ENCODE measurements around the gene ABLIM1. TPM values are rescaled to one million over a fixed set of nuclear protein-coding genes. Genes with fewer than 3 reads are reported as not detected.

Gene ABLIM1
- total RNA-seq, 3 donors from 2014 or later, result 89.0 to 216 (median 131) TPM

- Histone ChIP-seq H3K4me1 (peaks cover 0 to 4% of the 10 kb centered on the region in 2 donors), H3K9me3 (no peaks in the 10 kb centered on the region), H3K4me3 (no peak overlapping the region), H3K36me3 (no peaks in the 10 kb centered on the region), H3K27me3 (no peaks in the 10 kb centered on the region), H3K27ac (no peak overlapping the region)
- intact Hi-C loops (cut with DNase I; ENCODE audit: low total_unique reads), result no loop called here
- no peak for DNase-seq (ENCODE audit: low spot score in 2 of 2)
- no peak for TF ChIP-seq POLR2AphosphoS5 (IDR thresholded peaks at IDR 0.05)
- TF ChIP-seq CTCF (IDR thresholded peaks at IDR 0.05), result no peak
- TF ChIP-seq POLR2A (IDR thresholded peaks at IDR 0.05), result no peak
Measured at GRCh38 chr10:114674346-114674745, 16.3 kb upstream of the ABLIM1 start.

GRCh38 chr10:114669648-114670047, 11.6 kb upstream of the ABLIM1 start:
- no peak for DNase-seq (ENCODE audit: low spot score in 2 of 2)
- intact Hi-C loops (cut with DNase I; ENCODE audit: low total_unique reads), result loop anchor here (5.0 kb wide), 1 partner anchor 1052 kb away; no protein-coding TSS in a partner anchor

GRCh38 chr10:114668375-114669080, 10.5 kb upstream of the ABLIM1 start:
- Histone ChIP-seq H3K27ac (no peak overlapping the region), H3K9me3 (no peaks in the 10 kb centered on the region), H3K27me3 (no peaks in the 10 kb centered on the region), H3K36me3 (no peaks in the 10 kb centered on the region), H3K4me1 (no peaks in the 10 kb centered on the region), H3K4me3 (no peak overlapping the region)
- no peak for DNase-seq (ENCODE audit: low spot score in 2 of 2)
- intact Hi-C loops (cut with DNase I; ENCODE audit: low total_unique reads), result loop anchor here (5.0 kb wide), 1 partner anchor 1051 kb away; no protein-coding TSS in a partner anchor
- TF ChIP-seq CTCF (IDR thresholded peaks at IDR 0.05) (no peak), POLR2A (IDR thresholded peaks at IDR 0.05) (no peak), POLR2AphosphoS5 (IDR thresholded peaks at IDR 0.05) (no peak)

More at GRCh38 chr10:114669648-114670047, 11.6 kb upstream of the ABLIM1 start:
- H3K36me3 ChIP-seq, result no peaks in the 10 kb centered on the region
- H3K9me3 ChIP-seq, result no peaks in the 10 kb centered on the region
- H3K4me1 ChIP-seq, result no peaks in the 10 kb centered on the region
- H3K27me3 ChIP-seq, result no peaks in the 10 kb centered on the region
- no peak overlapping the region for H3K27ac ChIP-seq
- no peak for TF ChIP-seq CTCF (IDR thresholded peaks at IDR 0.05)
- no peak for TF ChIP-seq POLR2A (IDR thresholded peaks at IDR 0.05)
- no peak for TF ChIP-seq POLR2AphosphoS5 (IDR thresholded peaks at IDR 0.05)
- H3K4me3 ChIP-seq, result no peak overlapping the region

GRCh38 chr10:114665873-114666272, 7.8 kb upstream of the ABLIM1 start:
- intact Hi-C loops (cut with DNase I; ENCODE audit: low total_unique reads), result loop anchor here (5.0 kb wide), 1 partner anchor 1049 kb away; no protein-coding TSS in a partner anchor
- H3K27ac ChIP-seq, result peak overlapping the region in 1 of 2 donors; percentile 27
- TF ChIP-seq POLR2A (IDR thresholded peaks at IDR 0.05) (no peak), CTCF (IDR thresholded peaks at IDR 0.05) (no peak), POLR2AphosphoS5 (IDR thresholded peaks at IDR 0.05) (no peak)

GRCh38 chr10:114665406-114665805, 7.3 kb upstream of the ABLIM1 start:
- DNase-seq (ENCODE audit: low spot score in 2 of 2), result no peak
- Histone ChIP-seq H3K36me3 (no peaks in the 10 kb centered on the region), H3K27me3 (no peaks in the 10 kb centered on the region), H3K4me1 (no peaks in the 10 kb centered on the region), H3K4me3 (no peak overlapping the region), H3K27ac (no peak overlapping the region), H3K9me3 (no peaks in the 10 kb centered on the region)
- TF ChIP-seq POLR2A (IDR thresholded peaks at IDR 0.05) (no peak), POLR2AphosphoS5 (IDR thresholded peaks at IDR 0.05) (no peak), CTCF (IDR thresholded peaks at IDR 0.05) (no peak)
- intact Hi-C loops (cut with DNase I; ENCODE audit: low total_unique reads), result loop anchor here (5.0 kb wide), 1 partner anchor 1048 kb away; no protein-coding TSS in a partner anchor

More at GRCh38 chr10:114665873-114666272, 7.8 kb upstream of the ABLIM1 start:
- no peak overlapping the region for H3K4me3 ChIP-seq
- no peaks in the 10 kb centered on the region for H3K36me3 ChIP-seq
- H3K27me3 ChIP-seq, result no peaks in the 10 kb centered on the region
- H3K9me3 ChIP-seq, result no peaks in the 10 kb centered on the region
- no peak for DNase-seq (ENCODE audit: low spot score in 2 of 2)
- no peaks in the 10 kb centered on the region for H3K4me1 ChIP-seq
